WTC11 (cell line): ENCODE results near the gene EEIG1. TPM values are rescaled to one million over a fixed set of nuclear protein-coding genes. Genes with fewer than 3 reads are reported as not detected.
A peak's percentile ranks its signal among the peaks of the same experiment; 100 is the strongest.

Experiments
- ATAC-seq: fragments of 200-7000 bp; cut with Tn5 transposase; 2 replicates; pipeline ENCODE4 v1.10.0; 2021; ENCODE audit warnings: mild to moderate bottlenecking, moderate library complexity
- CTCF ChIA-PET: fragments of 300-600 bp; sonication (Branson Sonifier 250); formaldehyde crosslinking; loops from one replicate; lab custom pipeline; 2021; ENCODE audit warnings: antibody characterized with exemption; lab: Charles Lee
- POLR2A ChIA-PET: fragments of 350-600 bp; sonication (Branson Sonifier 250); formaldehyde crosslinking; loops from one replicate; lab custom pipeline; 2021; ENCODE audit warnings: antibody characterized with exemption; lab: Charles Lee
- DNase-seq: peaks from one replicate; pipeline ENCODE4 v3.0.0; 2021; ENCODE audit warnings: low spot score
- H3K27ac Mint-ChIP-seq: 2 replicates; pipeline ENCODE4 v1.8.0; 2021; ENCODE audit warnings: mixed read lengths
- H3K27me3 Mint-ChIP-seq: 2 replicates; pipeline ENCODE4 v1.8.0; 2021; ENCODE audit warnings: low read depth, mild to moderate bottlenecking, moderate library complexity, mixed read lengths
- H3K36me3 Mint-ChIP-seq: 2 replicates; pipeline ENCODE4 v1.8.0; 2021; ENCODE audit warnings: mixed read lengths
- H3K4me1 Mint-ChIP-seq: 2 replicates; pipeline ENCODE4 v1.8.0; 2022; ENCODE audit warnings: mixed read lengths
- H3K4me3 Mint-ChIP-seq: 2 replicates; pipeline ENCODE4 v1.8.0; 2021; ENCODE audit warnings: mild to moderate bottlenecking, moderate library complexity, mixed read lengths
- H3K9me3 Mint-ChIP-seq: 2 replicates; pipeline ENCODE4 v1.8.0; 2021; ENCODE audit warnings: mixed read lengths
- AFF4 ChIP-seq: sonication (generic); formaldehyde crosslinking; IDR thresholded peaks from 2 replicates; pipeline ENCODE4 v1.8.1; 2023; ENCODE audit warnings: mild to moderate bottlenecking, missing genetic modification reagents, borderline replicate concordance
- ATF2 ChIP-seq: sonication (generic); formaldehyde crosslinking; IDR thresholded peaks from 2 replicates; pipeline ENCODE4 v1.8.1; 2022; ENCODE audit warnings: low read depth, missing genetic modification reagents, borderline replicate concordance
- CREM ChIP-seq: sonication (generic); formaldehyde crosslinking; IDR thresholded peaks from 2 replicates; pipeline ENCODE4 v1.8.1; 2022; ENCODE audit warnings: mild to moderate bottlenecking, missing genetic modification reagents, moderate library complexity
- ELF4 ChIP-seq: sonication (generic); formaldehyde crosslinking; IDR thresholded peaks from 2 replicates; pipeline ENCODE4 v1.8.1; 2022; ENCODE audit warnings: low read depth, mild to moderate bottlenecking, moderate library complexity, missing genetic modification reagents
- ETV6 ChIP-seq: sonication (generic); formaldehyde crosslinking; IDR thresholded peaks from 2 replicates; pipeline ENCODE4 v1.8.1; 2022; ENCODE audit warnings: mild to moderate bottlenecking, missing genetic modification reagents
- GABPB1 ChIP-seq: sonication (generic); formaldehyde crosslinking; IDR thresholded peaks from 2 replicates; pipeline ENCODE4 v1.8.1; 2023; ENCODE audit warnings: mild to moderate bottlenecking, missing genetic modification reagents
- HMGXB4 ChIP-seq: sonication (generic); formaldehyde crosslinking; IDR thresholded peaks from 2 replicates; pipeline ENCODE4 v1.8.1; 2023; ENCODE audit warnings: mild to moderate bottlenecking, moderate library complexity, missing genetic modification reagents
- KAT7 ChIP-seq: sonication (generic); formaldehyde crosslinking; IDR thresholded peaks from 2 replicates; pipeline ENCODE4 v1.8.1; 2023; ENCODE audit warnings: missing genetic modification reagents, mild to moderate bottlenecking, borderline replicate concordance
- MAX ChIP-seq: sonication (generic); formaldehyde crosslinking; IDR thresholded peaks from 2 replicates; pipeline ENCODE4 v1.8.0; 2022; ENCODE audit warnings: mild to moderate bottlenecking, missing genetic modification reagents
- NR1H2 ChIP-seq: sonication (generic); formaldehyde crosslinking; IDR thresholded peaks from 2 replicates; pipeline ENCODE4 v1.9.0; 2021; ENCODE audit warnings: mild to moderate bottlenecking, moderate library complexity, missing genetic modification reagents
- PRDM15 ChIP-seq: sonication (generic); formaldehyde crosslinking; IDR thresholded peaks from 2 replicates; pipeline ENCODE4 v1.8.0; 2022; ENCODE audit warnings: missing genetic modification reagents
- PRRX2 ChIP-seq: fragments of 250-450 bp; sonication (Bioruptor Pico); IDR thresholded peaks from 2 replicates; pipeline ENCODE4 v1.8.0; 2021; ENCODE audit warnings: mild to moderate bottlenecking
- SMAD3 ChIP-seq: sonication (generic); formaldehyde crosslinking; IDR thresholded peaks from 2 replicates; pipeline ENCODE4 v1.8.0; 2022; ENCODE audit warnings: missing genetic modification reagents, mild to moderate bottlenecking, borderline replicate concordance
- USF1 ChIP-seq: sonication (generic); formaldehyde crosslinking; IDR thresholded peaks from 2 replicates; pipeline ENCODE4 v1.8.0; 2022; ENCODE audit warnings: mild to moderate bottlenecking, missing genetic modification reagents
- USF2 ChIP-seq: sonication (generic); formaldehyde crosslinking; IDR thresholded peaks from 2 replicates; pipeline ENCODE4 v1.8.1; 2023; ENCODE audit warnings: mild to moderate bottlenecking, missing genetic modification reagents, moderate library complexity
- ZNF121 ChIP-seq: sonication (generic); formaldehyde crosslinking; IDR thresholded peaks from 2 replicates; pipeline ENCODE4 v1.8.0; 2023; ENCODE audit warnings: missing genetic modification reagents
- ZNF317 ChIP-seq: sonication (generic); formaldehyde crosslinking; IDR thresholded peaks from 2 replicates; pipeline ENCODE4 v1.8.1; 2023; ENCODE audit warnings: low read depth, mild to moderate bottlenecking, moderate library complexity, missing genetic modification reagents, borderline replicate concordance
- ZNF423 ChIP-seq: fragments of 250-450 bp; sonication (Bioruptor Pico); IDR thresholded peaks from 2 replicates; pipeline ENCODE4 v2.1.2; 2022; ENCODE audit warnings: mild to moderate bottlenecking, moderate library complexity
- ZNF425 ChIP-seq: fragments of 250-450 bp; sonication (Bioruptor Pico); conservative IDR thresholded peaks from 2 replicates; pipeline ENCODE4 v1.9.0; 2021; ENCODE audit warnings: mild to moderate bottlenecking
- total RNA-seq: library from RNA; stranded (reverse); gene quantifications from 3 replicates; pipeline ENCODE4 v1.2.3, GENCODE V29; 2021

EEIG1 gene
- total RNA-seq, 1 experiment from 2014 or later, result 66.4 TPM

- TF ChIP-seq NR1H2 (no peak), SMAD3 (CRISPR knock-in tag) (no peak), USF1 (CRISPR knock-in tag) (no peak), ZNF423 (CRISPR knock-in tag) (no peak), ETV6 (CRISPR knock-in tag) (no peak), ZNF425 (no peak), USF2 (no peak), PRRX2 (CRISPR knock-in tag) (no peak), MAX (CRISPR knock-in tag) (no peak), ZNF121 (CRISPR knock-in tag) (no peak), GABPB1 (CRISPR knock-in tag) (no peak), CREM (CRISPR knock-in tag) (no peak), ELF4 (CRISPR knock-in tag) (no peak), KAT7 (CRISPR knock-in tag) (no peak), AFF4 (no peak)
- TF ChIP-seq, all 79 proteins: peak for 0
- ChIA-PET CTCF (interaction anchor here (0.7 to 2.1 kb wide), 5 partner anchors 23 to 158 kb away, joined by 3 to 9 read pairs (median 6); no protein-coding TSS in a partner anchor), POLR2A (interaction anchor here (0.6 kb wide), 1 partner anchor 76 kb away, joined by 5 read pairs; no protein-coding TSS in a partner anchor)
- Mint-ChIP-seq H3K4me1 (peaks cover 80% of the 10 kb centered on the region), H3K27me3 (no peaks in the 10 kb centered on the region), H3K27ac (peak overlapping the region; percentile 68), H3K4me3 (no peak overlapping the region), H3K36me3 (no peaks in the 10 kb centered on the region; the same call in 1 of the 2 replicates), H3K9me3 (no peaks in the 10 kb centered on the region)
- ATAC-seq, result no peak
- no peak for DNase-seq
Measured at GRCh38 chr9:127966416-127967150, 14.2 kb downstream of the EEIG1 start.

- Mint-ChIP-seq H3K9me3 (no peaks in the 10 kb centered on the region), H3K36me3 (no peaks in the 10 kb centered on the region; the same call in 1 of the 2 replicates), H3K4me1 (peaks cover 79% of the 10 kb centered on the region), H3K4me3 (no peak overlapping the region), H3K27me3 (no peaks in the 10 kb centered on the region), H3K27ac (peak overlapping the region; percentile 92)
- ATAC-seq (no peak), DNase-seq (no peak)
- CTCF ChIA-PET, result interaction anchor here (0.7 to 2.1 kb wide), 9 partner anchors 11 to 159 kb away, joined by 3 to 9 read pairs (median 5); no protein-coding TSS in a partner anchor
- POLR2A ChIA-PET, result no interaction called here
- TF ChIP-seq HMGXB4 (CRISPR knock-in tag), result no peak
- no peak for TF ChIP-seq ZNF121 (CRISPR knock-in tag)
- TF ChIP-seq ZNF317 (CRISPR knock-in tag), result no peak
- TF ChIP-seq ATF2 (CRISPR knock-in tag), result no peak
- TF ChIP-seq PRDM15 (CRISPR knock-in tag), result no peak
Measured at GRCh38 chr9:127965953-127966352, 14.8 kb downstream of the EEIG1 start.
